ENCODE data around the gene SUPT3H. TPM values are rescaled to one million over a fixed set of nuclear protein-coding genes. Genes with fewer than 3 reads are reported as not detected.
"Not testable (repeated sequence)": the region's sequence is repeated elsewhere in the genome, so short reads cannot be mapped to it uniquely, and the experiment has no call there.

Gene SUPT3H
- total RNA-seq, 2 experiments from 2014 or later: 10.1 to 11.6 TPM

DNA sequence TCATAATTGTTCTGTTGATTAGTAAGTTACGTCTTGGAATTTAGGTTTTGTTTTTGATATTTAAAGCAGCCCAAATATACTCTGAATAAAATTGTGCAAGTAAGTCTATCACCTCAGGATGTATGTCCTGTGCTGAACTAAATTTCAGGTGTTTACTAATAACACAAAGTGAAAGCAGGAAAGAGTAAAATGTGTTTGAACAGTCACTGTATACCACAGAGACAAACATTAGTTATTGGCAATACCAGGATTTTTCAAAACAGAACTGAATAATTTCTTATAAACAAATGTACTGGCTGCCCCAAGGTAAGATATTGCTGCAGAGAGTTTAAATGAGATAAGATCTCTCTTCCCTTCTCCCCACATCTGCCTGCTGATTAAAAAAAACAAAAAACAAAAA, 454.3 kb downstream of the SUPT3H start:
- DNase-seq: no peak
- peak overlapping the region; percentile 44 for H3K27ac Mint-ChIP-seq
- H3K4me1 Mint-ChIP-seq: peaks cover 48% of the 10 kb centered on the region
- H3K9me3 Mint-ChIP-seq: no peaks in the 10 kb centered on the region
- ATAC-seq (ENCODE audit: low read depth): peak; percentile 44
- peak overlapping the region; percentile 51 for H3K4me3 Mint-ChIP-seq
- no peaks in the 10 kb centered on the region for H3K27me3 Mint-ChIP-seq
- H3K36me3 Mint-ChIP-seq: peaks cover 14% of the 10 kb centered on the region
- POLR2A ChIA-PET: no interaction called here

DNA sequence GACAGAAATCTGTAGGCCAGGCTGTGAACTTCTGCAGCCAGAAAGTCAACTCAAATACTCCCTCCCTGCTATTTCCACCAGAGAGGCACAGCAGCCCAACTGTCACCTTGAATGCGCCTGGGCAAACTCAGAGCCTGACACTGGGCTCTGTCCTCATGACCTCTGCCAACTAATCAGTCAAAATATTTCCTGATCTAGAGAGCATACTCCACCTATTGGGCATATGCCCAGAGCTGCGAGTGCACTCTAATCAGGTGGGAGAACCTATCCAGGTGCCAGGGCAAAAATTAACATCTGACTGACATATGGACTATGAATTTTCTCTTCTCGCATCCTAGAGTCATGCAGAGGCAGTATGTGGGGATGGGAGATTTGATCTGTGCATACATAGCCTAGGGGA, 455.9 kb downstream of the SUPT3H start:
- POLR2A ChIA-PET: no interaction called here
- ATAC-seq (ENCODE audit: low read depth) (peak; percentile 20), DNase-seq (no peak)
- Mint-ChIP-seq H3K27me3 (no peaks in the 10 kb centered on the region), H3K36me3 (peaks cover 10% of the 10 kb centered on the region), H3K4me1 (peaks cover 44% of the 10 kb centered on the region), H3K9me3 (no peaks in the 10 kb centered on the region), H3K4me3 (peak overlapping the region; percentile 64), H3K27ac (peak overlapping the region; percentile 83)

DNA sequence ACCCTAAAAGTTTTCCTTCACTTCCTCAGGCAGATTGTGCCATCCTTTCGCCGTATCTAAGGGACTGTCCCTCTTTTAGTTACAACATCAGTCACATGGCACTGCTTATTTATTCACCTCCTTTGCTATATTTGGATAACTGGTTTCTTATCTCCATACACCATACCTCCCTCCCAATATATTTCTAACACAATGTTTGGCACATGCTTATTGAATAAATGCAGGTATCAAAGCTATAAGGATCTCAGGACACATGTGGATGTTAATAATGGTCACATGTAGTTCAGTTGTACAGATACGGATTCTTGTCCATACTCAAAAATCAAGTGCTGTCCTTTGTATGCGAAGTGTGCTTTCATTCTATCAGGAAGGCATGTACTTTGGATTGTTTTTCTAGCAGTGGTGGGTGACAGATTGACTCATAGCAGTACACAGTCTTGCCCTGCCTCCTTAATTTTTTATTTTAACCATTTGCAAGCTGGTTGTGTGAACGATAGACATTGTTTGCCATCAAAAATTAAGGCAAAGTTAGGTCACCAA, 456.7 kb downstream of the SUPT3H start:
- ATAC-seq (ENCODE audit: low read depth) (no peak), DNase-seq (no peak)
- Mint-ChIP-seq H3K9me3 (no peaks in the 10 kb centered on the region), H3K27ac (peak overlapping the region; percentile 83), H3K36me3 (peaks cover 10% of the 10 kb centered on the region), H3K4me1 (peaks cover 44% of the 10 kb centered on the region), H3K27me3 (no peaks in the 10 kb centered on the region), H3K4me3 (peak overlapping the region; percentile 64)
- POLR2A ChIA-PET: no interaction called here

DNA sequence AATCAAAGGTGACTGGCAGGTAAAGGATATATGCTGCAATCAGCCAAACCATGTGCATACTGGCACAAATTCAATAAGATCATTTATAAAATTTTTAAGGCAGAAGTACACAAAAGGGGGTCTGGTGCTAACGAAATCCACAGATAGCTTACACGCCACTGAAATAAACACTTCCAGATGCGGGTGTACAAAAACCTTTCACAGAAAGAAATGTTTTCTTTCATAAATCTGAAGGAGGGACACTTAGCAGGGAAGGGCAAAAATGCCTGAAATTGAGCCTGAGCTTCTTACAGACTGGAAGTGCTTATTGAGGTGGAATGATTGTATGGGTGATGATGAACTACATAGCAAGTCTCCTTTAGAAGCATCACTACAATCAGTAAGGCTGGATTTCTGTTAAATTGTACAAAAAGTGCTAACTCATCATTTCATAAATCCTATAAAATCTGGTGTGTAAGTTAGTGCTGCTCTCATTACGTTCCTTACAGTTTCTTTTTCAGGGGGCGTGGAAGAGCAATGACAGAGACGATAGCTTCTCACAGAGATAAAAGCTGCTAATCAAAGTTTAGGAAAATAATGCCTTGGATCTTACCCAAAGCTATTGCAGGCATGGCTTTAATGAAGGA, 458.9 kb downstream of the SUPT3H start:
- Mint-ChIP-seq H3K4me3 (no peak overlapping the region), H3K4me1 (peaks cover 34% of the 10 kb centered on the region), H3K36me3 (peaks cover 28% of the 10 kb centered on the region), H3K27me3 (no peaks in the 10 kb centered on the region), H3K9me3 (peaks cover 4% of the 10 kb centered on the region), H3K27ac (no peak overlapping the region)
- POLR2A ChIA-PET: no interaction called here
- ATAC-seq (ENCODE audit: low read depth) (no peak), DNase-seq (no peak)

DNA sequence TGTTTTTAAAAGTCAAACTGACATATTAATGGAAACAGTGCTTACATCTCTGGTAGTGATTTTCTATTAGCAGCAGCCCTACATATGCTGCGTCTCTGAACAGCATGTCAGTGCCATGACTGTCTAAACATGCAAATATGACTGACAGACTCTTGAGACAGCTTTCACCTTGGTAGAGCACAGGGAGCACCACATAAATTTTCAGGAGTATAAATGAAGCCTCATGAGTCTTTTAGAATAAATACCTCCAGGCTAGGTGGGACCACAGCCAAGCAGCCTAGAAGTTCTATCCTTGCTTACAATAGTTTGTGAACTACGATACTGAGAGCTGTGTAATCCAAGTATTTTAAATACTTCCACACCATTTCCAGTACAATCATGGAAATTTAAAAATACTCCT, 460.3 kb downstream of the SUPT3H start:
- Mint-ChIP-seq H3K27me3 (no peaks in the 10 kb centered on the region), H3K36me3 (peaks cover 35% of the 10 kb centered on the region), H3K27ac (no peak overlapping the region), H3K9me3 (peaks cover 6% of the 10 kb centered on the region), H3K4me1 (peaks cover 22% of the 10 kb centered on the region), H3K4me3 (no peak overlapping the region)
- DNase-seq: no peak
- POLR2A ChIA-PET: no interaction called here
- no peak for ATAC-seq (ENCODE audit: low read depth)

DNA sequence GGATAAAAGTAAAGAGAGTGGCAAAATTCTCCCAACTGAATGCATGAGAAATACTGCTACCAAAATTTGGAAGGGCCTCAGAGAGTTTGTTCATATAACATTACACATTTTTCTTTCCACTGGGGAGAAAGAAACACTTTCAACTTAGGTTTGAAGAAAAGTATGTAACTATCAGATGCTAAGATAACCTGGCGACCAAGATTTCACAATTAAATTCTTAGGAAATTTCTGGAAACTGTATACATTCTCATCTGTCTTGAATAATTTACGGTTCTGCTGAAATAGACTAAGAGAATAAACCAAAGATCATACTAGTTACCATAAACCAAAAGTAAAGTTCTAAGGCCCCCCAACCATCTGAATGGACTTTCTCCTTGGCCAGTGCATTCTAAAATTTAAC, 462.6 kb downstream of the SUPT3H start:
- ATAC-seq (ENCODE audit: low read depth) (no peak), DNase-seq (no peak)
- Mint-ChIP-seq H3K27ac (no peak overlapping the region), H3K27me3 (no peaks in the 10 kb centered on the region), H3K36me3 (peaks cover 37% of the 10 kb centered on the region), H3K9me3 (peaks cover 10% of the 10 kb centered on the region), H3K4me1 (peaks cover 4% of the 10 kb centered on the region), H3K4me3 (no peak overlapping the region)
- POLR2A ChIA-PET: no interaction called here

DNA sequence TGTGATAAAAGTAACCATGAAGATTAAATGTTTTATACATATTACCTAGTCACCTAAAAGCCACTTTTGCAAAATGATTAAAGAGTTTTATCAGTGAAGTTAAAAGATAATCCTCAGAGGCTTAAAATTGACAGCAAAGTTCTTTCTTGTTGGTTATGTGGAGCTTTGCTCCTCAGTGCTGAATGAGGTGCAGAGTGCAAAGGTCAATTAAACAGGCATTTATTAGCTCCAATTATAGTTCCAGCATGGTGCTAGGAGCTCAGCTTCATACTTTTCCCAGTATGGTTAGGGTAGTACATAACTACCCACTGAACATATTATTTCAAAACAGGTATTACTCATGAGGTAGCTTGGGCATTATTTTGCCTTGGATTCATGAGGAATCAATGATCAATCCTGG, 463.6 kb downstream of the SUPT3H start:
- POLR2A ChIA-PET: no interaction called here
- no peak overlapping the region for H3K27ac Mint-ChIP-seq

DNA sequence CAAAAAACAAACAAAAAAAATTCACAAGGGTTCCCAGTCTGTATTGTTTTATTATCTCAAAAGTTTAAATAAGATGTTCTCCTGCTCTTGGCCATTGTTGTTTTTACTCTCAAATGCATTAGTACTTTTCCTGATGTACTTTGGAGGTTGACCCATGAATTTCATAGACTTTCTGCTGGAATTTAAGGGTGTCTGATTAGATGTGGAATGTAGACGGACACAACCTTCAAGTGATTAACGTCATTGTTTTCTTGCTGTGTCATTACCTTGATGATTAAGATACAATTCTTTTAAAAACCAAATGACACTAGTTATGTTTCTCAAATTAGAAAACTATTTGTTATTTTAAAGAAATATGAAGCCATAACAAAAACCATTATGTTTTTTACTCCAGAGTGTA, 471.0 kb downstream of the SUPT3H start:
- H3K4me1 Mint-ChIP-seq: peaks cover 2% of the 10 kb centered on the region
- H3K9me3 Mint-ChIP-seq: peaks cover 17% of the 10 kb centered on the region
- H3K36me3 Mint-ChIP-seq: peaks cover 36% of the 10 kb centered on the region
- no peaks in the 10 kb centered on the region for H3K27me3 Mint-ChIP-seq
- no peak overlapping the region for H3K4me3 Mint-ChIP-seq
- H3K27ac Mint-ChIP-seq: no peak overlapping the region
- POLR2A ChIA-PET: no interaction called here
- ATAC-seq (ENCODE audit: low read depth) (no peak), DNase-seq (no peak)

More for the DNA sequence above, 463.6 kb downstream of the SUPT3H start:
- ATAC-seq (ENCODE audit: low read depth) (no peak), DNase-seq (no peak)
- H3K9me3 Mint-ChIP-seq: peaks cover 11% of the 10 kb centered on the region
- H3K4me1 Mint-ChIP-seq: peaks cover 1% of the 10 kb centered on the region
- peaks cover 37% of the 10 kb centered on the region for H3K36me3 Mint-ChIP-seq
- no peak overlapping the region for H3K4me3 Mint-ChIP-seq
- no peaks in the 10 kb centered on the region for H3K27me3 Mint-ChIP-seq

DNA sequence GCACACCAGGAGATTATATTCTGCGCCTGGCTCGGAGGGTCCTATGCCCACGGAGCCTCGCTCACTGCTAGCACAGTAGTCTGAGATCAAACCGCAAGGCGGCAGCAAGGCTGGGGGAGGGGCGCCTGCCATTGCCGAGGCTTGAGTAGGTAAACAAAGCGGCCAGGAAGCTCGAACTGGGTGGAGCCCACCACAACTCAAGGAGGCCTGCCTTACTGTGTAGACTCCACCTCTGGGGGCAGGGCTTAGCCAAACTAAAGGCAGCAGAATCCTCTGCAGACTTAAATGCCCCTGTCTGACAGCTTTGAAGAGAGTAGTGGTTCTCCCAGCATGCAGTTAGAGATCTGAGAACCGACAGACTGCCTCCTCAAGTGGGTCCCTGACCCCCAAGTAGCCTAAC, 477.4 kb downstream of the SUPT3H start:
- Mint-ChIP-seq H3K9me3 (peaks cover 19% of the 10 kb centered on the region), H3K36me3 (peaks cover 37% of the 10 kb centered on the region)
- H3K4me3 Mint-ChIP-seq; DNase-seq; H3K27me3 Mint-ChIP-seq; POLR2A ChIA-PET; H3K4me1 Mint-ChIP-seq; ATAC-seq (ENCODE audit: low read depth); H3K27ac Mint-ChIP-seq: not testable (repeated sequence)

DNA sequence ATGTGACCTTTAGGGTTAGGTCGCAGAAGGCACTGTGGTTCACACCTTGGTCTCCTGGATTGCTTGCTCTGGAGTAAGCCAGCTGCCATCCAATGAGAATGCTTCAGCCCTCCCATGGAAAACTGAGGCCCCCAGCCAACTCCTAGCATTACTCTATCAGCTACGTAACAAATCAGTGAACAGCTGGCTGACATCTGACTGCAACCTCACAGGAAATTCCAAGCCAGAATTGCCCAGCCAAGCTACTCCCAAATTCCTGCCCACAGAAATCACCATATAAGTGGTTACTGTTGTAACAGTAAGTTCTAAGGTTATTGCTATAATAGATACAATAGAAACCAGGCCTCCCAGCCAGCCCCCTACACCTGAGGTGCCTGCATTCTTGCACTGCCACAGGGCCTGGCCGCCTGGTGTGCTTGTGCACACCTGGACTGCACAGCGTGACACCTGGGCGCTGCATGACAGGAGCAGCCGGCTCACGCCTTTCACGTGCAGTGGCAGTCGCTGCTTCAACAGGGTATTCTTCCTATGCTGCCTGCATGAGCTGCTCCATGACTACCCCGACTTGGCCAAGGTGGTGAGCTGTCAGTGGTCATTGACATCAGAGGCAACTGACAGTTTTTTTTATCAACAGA, 479.3 kb downstream of the SUPT3H start:
- Mint-ChIP-seq H3K4me3 (no peak overlapping the region), H3K9me3 (peaks cover 14% of the 10 kb centered on the region), H3K27ac (no peak overlapping the region), H3K27me3 (no peaks in the 10 kb centered on the region), H3K36me3 (peaks cover 28% of the 10 kb centered on the region), H3K4me1 (no peaks in the 10 kb centered on the region)
- DNase-seq: no peak
- POLR2A ChIA-PET: no interaction called here
- no peak for ATAC-seq (ENCODE audit: low read depth)

DNA sequence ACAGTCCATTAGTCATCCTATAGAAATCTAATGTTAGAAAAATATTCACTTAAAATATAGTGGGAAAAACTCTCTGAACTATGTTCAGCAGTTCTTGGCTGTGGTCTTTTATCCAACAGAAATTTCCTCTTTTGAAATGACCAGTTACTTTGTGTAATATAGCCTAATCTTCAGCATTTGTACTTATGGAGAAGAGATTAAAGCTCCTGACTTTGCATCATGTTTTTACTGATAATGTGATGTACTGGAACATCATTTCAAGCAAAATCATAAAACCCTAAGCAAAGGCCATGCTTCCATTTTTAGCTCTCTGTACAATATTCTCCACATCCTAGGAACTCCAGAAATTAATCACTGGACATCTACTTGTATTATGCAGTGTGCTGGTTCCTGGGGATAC, 480.4 kb downstream of the SUPT3H start:
- H3K9me3 Mint-ChIP-seq: peaks cover 10% of the 10 kb centered on the region
- no peak overlapping the region for H3K27ac Mint-ChIP-seq
- POLR2A ChIA-PET: no interaction called here
- DNase-seq: no peak
- no peak overlapping the region for H3K4me3 Mint-ChIP-seq
- H3K4me1 Mint-ChIP-seq: no peaks in the 10 kb centered on the region
- H3K36me3 Mint-ChIP-seq: peaks cover 24% of the 10 kb centered on the region
- no peaks in the 10 kb centered on the region for H3K27me3 Mint-ChIP-seq
- no peak for ATAC-seq (ENCODE audit: low read depth)

DNA sequence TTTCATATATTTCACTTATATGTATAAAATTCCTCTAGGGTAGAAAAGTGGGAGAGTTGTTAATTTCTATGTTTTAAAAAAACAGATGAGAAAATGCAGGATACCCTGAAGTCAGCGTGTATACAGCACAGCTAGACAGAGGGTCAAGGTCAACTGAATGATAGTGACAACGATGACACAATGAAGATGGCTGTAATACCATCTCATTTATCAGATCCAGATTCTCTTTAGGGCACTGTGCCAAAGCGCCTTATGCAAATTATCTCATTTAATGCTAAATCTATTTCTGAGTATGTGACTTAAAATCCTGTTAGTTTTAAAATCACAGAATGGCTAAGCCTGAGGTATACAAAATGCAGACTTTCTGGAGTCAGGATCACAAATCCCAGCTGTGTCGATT, 481.0 kb downstream of the SUPT3H start:
- Mint-ChIP-seq H3K9me3 (peaks cover 7% of the 10 kb centered on the region), H3K27ac (no peak overlapping the region), H3K27me3 (no peaks in the 10 kb centered on the region), H3K4me1 (no peaks in the 10 kb centered on the region), H3K36me3 (peaks cover 21% of the 10 kb centered on the region), H3K4me3 (no peak overlapping the region)
- no peak for ATAC-seq (ENCODE audit: low read depth)
- POLR2A ChIA-PET: no interaction called here
- no peak for DNase-seq

DNA sequence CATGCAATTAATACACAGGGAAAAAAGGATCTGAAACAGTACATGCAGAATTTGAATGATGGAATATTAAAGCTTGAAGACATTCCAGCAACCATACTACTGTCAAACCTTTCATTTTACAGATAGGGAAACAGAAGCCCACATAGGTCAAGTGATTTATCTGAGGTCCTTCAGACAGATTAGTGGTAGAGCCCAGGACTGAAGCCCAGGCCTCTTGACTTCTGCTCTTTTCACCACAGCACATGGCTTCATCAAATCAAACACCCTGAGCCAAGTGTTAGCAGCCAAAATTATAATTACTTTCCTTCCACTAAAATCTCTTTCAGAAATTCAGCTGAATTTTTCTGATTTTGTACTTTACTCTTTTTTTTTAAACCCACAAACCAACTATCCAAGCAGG, 485.2 kb downstream of the SUPT3H start:
- POLR2A ChIA-PET: no interaction called here

DNA sequence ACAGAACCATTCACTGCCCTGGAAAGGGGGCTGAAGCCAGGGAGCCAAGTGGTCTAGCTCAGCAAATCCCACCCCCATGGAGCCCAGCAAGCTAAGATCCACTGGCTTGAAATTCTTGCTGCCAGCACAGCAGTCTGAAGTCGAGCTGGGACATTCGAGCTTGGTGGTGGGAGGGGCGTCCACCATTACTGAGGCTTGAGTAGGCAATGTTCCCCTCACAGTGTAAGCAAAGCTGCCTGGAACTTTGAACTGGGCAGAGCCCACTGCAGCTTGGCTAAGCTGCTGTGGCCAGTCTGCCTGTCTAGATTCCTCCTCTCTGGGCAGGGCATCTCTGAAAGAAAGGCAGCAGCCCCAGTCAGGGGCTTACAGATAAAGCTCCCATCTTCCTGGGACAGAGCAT, 498.7 kb downstream of the SUPT3H start:
- DNase-seq; ATAC-seq (ENCODE audit: low read depth); H3K4me1 Mint-ChIP-seq; H3K27me3 Mint-ChIP-seq; H3K27ac Mint-ChIP-seq; POLR2A ChIA-PET; H3K4me3 Mint-ChIP-seq: not testable (repeated sequence)
- peaks cover 44% of the 10 kb centered on the region for H3K36me3 Mint-ChIP-seq
- H3K9me3 Mint-ChIP-seq: peaks cover 22% of the 10 kb centered on the region

More for the DNA sequence above, 485.2 kb downstream of the SUPT3H start:
- Mint-ChIP-seq H3K4me1 (no peaks in the 10 kb centered on the region), H3K9me3 (peaks cover 7% of the 10 kb centered on the region), H3K4me3 (no peak overlapping the region), H3K27me3 (no peaks in the 10 kb centered on the region), H3K27ac (no peak overlapping the region), H3K36me3 (peaks cover 2% of the 10 kb centered on the region)
- no peak for DNase-seq
- no peak for ATAC-seq (ENCODE audit: low read depth)
